ENCODE results near the gene GALC. TPM values are rescaled to one million over a fixed set of nuclear protein-coding genes. Genes with fewer than 3 reads are reported as not detected.

The GALC gene
- total RNA-seq, 3 donors from 2014 or later, result 30.8 to 39.8 (median 37.3) TPM

GRCh38 chr14:87935081-87935828, 57.7 kb downstream of the GALC start:
- Histone ChIP-seq H3K27ac (no peak overlapping the region), H3K9me3 (no peaks in the 10 kb centered on the region), H3K36me3 (no peaks in the 10 kb centered on the region), H3K27me3 (no peaks in the 10 kb centered on the region), H3K4me3 (no peak overlapping the region), H3K4me1 (no peaks in the 10 kb centered on the region)
- DNase-seq (ENCODE audit: low spot score in 2 of 2), result no peak
- no peak for TF ChIP-seq CTCF (IDR thresholded peaks at IDR 0.05)
- no peak for TF ChIP-seq POLR2AphosphoS5 (IDR thresholded peaks at IDR 0.05)
- no peak for TF ChIP-seq POLR2A (IDR thresholded peaks at IDR 0.05)
- intact Hi-C loops (cut with DNase I; ENCODE audit: low total_unique reads), result no loop called here

DNA sequence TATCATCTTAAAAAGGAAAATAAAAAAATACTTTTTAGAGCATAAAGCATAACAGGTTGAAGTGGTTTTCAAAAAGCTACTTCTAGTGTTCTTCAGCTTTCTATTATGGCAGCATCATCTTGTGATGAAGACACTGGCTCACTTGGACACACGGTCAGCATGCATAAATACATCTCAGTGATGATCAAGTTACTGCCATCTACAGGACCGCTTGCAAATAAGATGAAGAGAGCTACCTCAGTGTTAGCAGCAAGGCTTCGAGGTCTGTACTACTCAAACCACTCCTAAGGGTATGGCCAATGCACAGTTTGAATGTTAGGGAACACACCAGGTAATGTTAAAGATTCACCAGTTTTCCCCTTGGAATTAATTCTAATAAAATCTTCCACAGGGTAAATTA, 58.8 kb downstream of the GALC start:
- DNase-seq (ENCODE audit: low spot score in 2 of 2), result no peak
- Histone ChIP-seq H3K27me3 (no peaks in the 10 kb centered on the region), H3K4me3 (no peak overlapping the region), H3K27ac (no peak overlapping the region), H3K4me1 (no peaks in the 10 kb centered on the region), H3K36me3 (no peaks in the 10 kb centered on the region), H3K9me3 (no peaks in the 10 kb centered on the region)
- intact Hi-C loops (cut with DNase I; ENCODE audit: low total_unique reads), result no loop called here
- TF ChIP-seq POLR2A (IDR thresholded peaks at IDR 0.05), result no peak
- TF ChIP-seq CTCF (IDR thresholded peaks at IDR 0.05), result no peak
- TF ChIP-seq POLR2AphosphoS5 (IDR thresholded peaks at IDR 0.05), result no peak

DNA sequence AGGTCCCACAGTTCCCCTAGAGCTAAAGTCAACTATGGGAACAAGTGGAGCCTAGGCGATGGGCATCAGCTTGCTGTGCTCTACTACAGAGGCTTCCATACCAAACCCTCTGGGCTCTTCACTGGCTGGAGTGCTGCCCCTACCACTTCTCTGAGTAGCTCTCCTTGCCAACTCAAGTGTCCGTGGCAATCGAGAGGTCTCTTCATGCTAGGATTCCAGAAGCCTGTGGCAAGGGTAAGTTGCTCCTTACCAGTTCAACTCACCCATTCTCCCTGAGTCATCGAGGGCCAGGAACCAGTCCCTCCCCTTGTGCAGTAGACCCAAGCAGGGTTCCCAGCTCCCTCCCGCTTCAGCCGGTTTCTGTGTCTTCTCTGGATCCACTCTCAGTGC, 76.1 kb downstream of the GALC start:
- Histone ChIP-seq H3K27ac (no peak overlapping the region), H3K4me3 (no peak overlapping the region), H3K9me3 (peaks cover 0 to 17% of the 10 kb centered on the region in 2 donors), H3K27me3 (no peaks in the 10 kb centered on the region), H3K4me1 (no peaks in the 10 kb centered on the region), H3K36me3 (no peaks in the 10 kb centered on the region)
- intact Hi-C loops (cut with DNase I; ENCODE audit: low total_unique reads), result no loop called here
- TF ChIP-seq CTCF (IDR thresholded peaks at IDR 0.05) (no peak), POLR2A (IDR thresholded peaks at IDR 0.05) (no peak), POLR2AphosphoS5 (IDR thresholded peaks at IDR 0.05) (no peak)
- DNase-seq (ENCODE audit: low spot score in 2 of 2), result no peak

DNA sequence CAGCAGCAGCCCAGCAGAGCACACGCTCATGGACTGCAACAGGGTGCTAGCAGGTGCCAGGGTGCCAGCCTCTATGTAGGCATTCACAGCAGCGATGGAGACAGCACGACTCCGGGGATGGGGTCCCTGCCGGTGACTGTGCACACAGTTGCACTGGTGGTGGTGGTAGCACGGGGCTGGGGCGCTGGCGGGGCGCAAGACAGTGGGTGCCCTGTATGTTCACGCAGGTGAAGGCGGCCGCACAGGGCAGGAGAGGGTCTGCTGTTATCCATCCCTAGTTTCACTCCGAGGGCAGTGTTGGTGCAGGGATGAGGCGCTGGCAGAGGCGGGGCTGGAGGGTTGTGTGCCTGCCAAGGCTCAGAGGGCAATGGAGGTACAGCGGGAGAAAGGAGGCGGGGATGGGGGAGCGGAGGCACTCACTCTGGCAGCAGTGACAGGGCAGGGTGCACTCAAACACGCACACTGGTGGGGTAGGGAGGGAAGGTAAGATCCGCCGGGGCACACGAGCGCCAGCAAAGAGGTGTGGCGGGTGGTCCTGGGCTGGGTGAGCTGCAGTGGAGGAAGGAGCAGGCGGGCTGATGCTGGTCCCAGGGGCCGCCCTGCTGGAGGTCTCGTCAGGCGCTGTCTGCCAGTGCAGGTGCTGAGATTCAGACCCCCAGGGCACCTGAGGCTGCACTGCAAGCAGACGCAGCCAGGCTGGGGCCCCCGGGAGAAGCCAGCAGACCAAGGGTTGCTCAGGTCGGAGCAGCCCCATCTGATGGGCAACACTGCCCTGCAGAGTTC, 76.7 kb downstream of the GALC start:
- Histone ChIP-seq H3K4me3 (no peak overlapping the region), H3K27me3 (no peaks in the 10 kb centered on the region), H3K36me3 (no peaks in the 10 kb centered on the region), H3K9me3 (peaks cover 0 to 22% of the 10 kb centered on the region in 2 donors), H3K27ac (no peak overlapping the region), H3K4me1 (no peaks in the 10 kb centered on the region)
- TF ChIP-seq POLR2AphosphoS5 (IDR thresholded peaks at IDR 0.05) (no peak), CTCF (IDR thresholded peaks at IDR 0.05) (no peak), POLR2A (IDR thresholded peaks at IDR 0.05) (no peak)
- DNase-seq (ENCODE audit: low spot score in 2 of 2), result no peak
- intact Hi-C loops (cut with DNase I; ENCODE audit: low total_unique reads), result no loop called here

DNA sequence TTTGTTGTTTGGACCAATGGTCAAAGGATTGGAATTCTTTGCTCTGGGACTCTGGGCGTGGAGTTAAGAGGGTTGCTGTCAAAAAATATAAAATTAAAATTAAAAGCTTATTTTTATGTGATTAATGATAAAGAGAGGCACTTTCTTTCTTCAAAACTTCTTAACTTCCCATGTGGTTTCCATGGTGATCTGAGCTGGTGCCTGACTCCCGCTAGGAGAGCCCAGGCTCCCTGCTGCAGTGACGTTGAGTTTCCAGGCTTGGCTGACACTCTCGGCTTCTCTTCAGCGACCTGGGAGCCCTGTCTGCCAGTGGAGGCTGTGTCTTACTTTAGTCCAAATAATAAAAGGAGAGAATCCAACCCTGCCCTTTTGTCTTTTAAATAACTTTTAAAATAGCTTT, 84.4 kb downstream of the GALC start:
- DNase-seq (ENCODE audit: low spot score in 2 of 2), result no peak
- intact Hi-C loops (cut with DNase I; ENCODE audit: low total_unique reads), result no loop called here
- Histone ChIP-seq H3K4me1 (no peaks in the 10 kb centered on the region), H3K27ac (no peak overlapping the region), H3K9me3 (peaks cover 4 to 25% of the 10 kb centered on the region in 2 donors), H3K4me3 (no peak overlapping the region), H3K36me3 (no peaks in the 10 kb centered on the region), H3K27me3 (no peaks in the 10 kb centered on the region)
- TF ChIP-seq POLR2A (IDR thresholded peaks at IDR 0.05) (no peak), CTCF (IDR thresholded peaks at IDR 0.05) (no peak), POLR2AphosphoS5 (IDR thresholded peaks at IDR 0.05) (no peak)
